Progenitor cell of endocrine pancreas (in vitro differentiated cells): ENCODE results near the gene SLC39A3. TPM values are rescaled to one million over a fixed set of nuclear protein-coding genes. Genes with fewer than 3 reads are reported as not detected.

Experiments used
- DNase-seq: peaks from one replicate; pipeline ENCODE4 v3.0.0; 2021; ENCODE audit warnings: low spot score; ENCODE audit not compliant: unreplicated experiment
- H3K27ac Mint-ChIP-seq: 2 replicates; pipeline ENCODE4 v1.8.0; 2021; ENCODE audit warnings: mild to moderate bottlenecking, moderate library complexity, mixed read lengths
- H3K27me3 Mint-ChIP-seq: 2 replicates; pipeline ENCODE4 v1.8.0; 2021; ENCODE audit warnings: mixed read lengths
- H3K36me3 Mint-ChIP-seq: 2 replicates; pipeline ENCODE4 v1.8.0; 2022; ENCODE audit warnings: mixed read lengths; ENCODE audit not compliant: insufficient read depth
- H3K4me1 Mint-ChIP-seq: 2 replicates; pipeline ENCODE4 v1.8.0; 2021; ENCODE audit warnings: low read depth, mixed read lengths
- H3K4me3 Mint-ChIP-seq: 2 replicates; pipeline ENCODE4 v1.8.0; 2021; ENCODE audit warnings: low read depth, mild to moderate bottlenecking, moderate library complexity, mixed read lengths
- H3K9me3 Mint-ChIP-seq: 2 replicates; pipeline ENCODE4 v1.8.0; 2021; ENCODE audit warnings: low read depth, mixed read lengths
- CTCF ChIP-seq: fragments of 200-600 bp; sonication (generic); IDR thresholded peaks from one replicate; pipeline ENCODE4 v1.5.0; 2021; ENCODE audit warnings: antibody characterized with exemption, mild to moderate bottlenecking; ENCODE audit not compliant: unreplicated experiment
- total RNA-seq: library from RNA; stranded (reverse); gene quantifications from 2 replicates; pipeline ENCODE4 v1.2.1, GENCODE V29; 2021

Gene SLC39A3
- total RNA-seq, 1 donor from 2014 or later: 23.8 TPM

DNA sequence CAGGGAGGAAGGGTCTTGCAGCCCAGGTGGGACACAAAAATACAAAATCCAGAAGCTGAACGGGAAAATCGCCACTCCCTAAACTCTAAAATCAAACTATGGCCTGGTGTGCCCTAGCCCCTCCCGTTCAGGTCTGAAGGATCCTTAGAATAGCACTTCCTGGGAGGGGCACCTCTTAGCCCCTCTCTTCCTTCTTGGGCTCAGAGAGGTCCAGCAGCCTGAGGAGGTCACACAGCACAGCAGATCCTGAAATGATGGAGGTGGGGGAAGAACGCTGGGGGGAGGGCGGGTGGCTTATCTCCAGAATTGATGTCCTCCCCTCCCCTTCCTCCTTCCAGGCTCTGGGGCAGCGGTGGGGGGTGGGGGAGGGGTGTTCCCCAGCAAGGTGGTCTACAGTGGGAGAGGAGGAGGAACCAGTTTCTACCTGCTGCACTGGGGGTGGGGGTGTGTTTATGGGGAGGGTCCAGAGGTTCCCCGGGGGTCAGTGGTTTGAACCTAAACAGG, 20.5 kb downstream of the SLC39A3 start:
- peaks cover 6% of the 10 kb centered on the region for H3K36me3 Mint-ChIP-seq
- H3K4me1 Mint-ChIP-seq: no peaks in the 10 kb centered on the region
- H3K4me3 Mint-ChIP-seq: no peak overlapping the region
- H3K27ac Mint-ChIP-seq: no peak overlapping the region
- no peak for DNase-seq
- TF ChIP-seq CTCF: no peak
- H3K9me3 Mint-ChIP-seq: peaks cover 11% of the 10 kb centered on the region
- peaks cover 6% of the 10 kb centered on the region for H3K27me3 Mint-ChIP-seq

DNA sequence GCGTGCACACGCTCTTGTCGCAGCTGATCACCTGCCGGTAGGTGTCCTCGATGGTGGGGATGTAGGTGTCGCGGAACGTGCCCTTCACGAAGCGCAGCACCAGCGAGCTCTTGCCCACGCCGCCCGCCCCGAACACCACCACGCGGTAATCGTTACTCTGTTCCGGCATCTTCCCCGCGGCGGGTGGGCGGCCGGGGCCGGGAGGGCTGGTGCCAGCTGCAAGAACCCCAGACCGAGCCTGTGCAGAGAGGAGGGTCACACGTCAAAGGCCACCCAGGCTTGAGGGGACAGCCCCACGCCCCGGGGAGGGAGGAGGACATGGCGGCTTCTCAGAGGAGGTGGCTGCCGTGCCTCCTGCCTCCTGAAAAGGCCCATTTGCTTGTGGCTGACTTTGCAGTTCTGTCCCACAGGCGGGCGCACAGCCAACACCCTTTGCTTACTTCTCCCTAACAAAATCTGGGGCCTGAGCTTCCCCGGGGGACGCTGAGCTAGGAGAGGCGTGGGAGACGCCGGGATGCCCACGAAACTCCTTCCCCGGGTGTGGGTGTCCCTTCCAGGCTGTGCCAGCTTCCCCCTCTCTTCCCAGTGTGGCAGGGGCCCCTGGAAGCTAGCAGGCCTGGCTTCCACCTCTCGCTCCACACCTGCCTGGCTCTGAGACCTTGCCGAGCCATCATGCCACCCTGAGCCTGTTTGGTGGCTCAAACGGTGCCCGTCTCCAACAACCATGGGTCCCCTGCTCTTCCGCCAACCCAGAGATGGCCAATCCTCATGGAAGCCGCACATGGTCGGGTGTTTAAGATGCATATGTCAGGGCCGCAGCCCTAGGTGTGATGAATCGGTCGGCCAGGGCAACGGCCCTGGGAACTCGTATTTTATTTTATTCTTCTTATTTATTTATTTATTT, 21.9 kb downstream of the SLC39A3 start:
- no peak overlapping the region for H3K27ac Mint-ChIP-seq
- H3K4me1 Mint-ChIP-seq: no peaks in the 10 kb centered on the region
- no peak for TF ChIP-seq CTCF
- H3K9me3 Mint-ChIP-seq: peaks cover 11% of the 10 kb centered on the region
- no peak for DNase-seq
- H3K27me3 Mint-ChIP-seq: peaks cover 4% of the 10 kb centered on the region
- peaks cover 6% of the 10 kb centered on the region for H3K36me3 Mint-ChIP-seq
- no peak overlapping the region for H3K4me3 Mint-ChIP-seq

DNA sequence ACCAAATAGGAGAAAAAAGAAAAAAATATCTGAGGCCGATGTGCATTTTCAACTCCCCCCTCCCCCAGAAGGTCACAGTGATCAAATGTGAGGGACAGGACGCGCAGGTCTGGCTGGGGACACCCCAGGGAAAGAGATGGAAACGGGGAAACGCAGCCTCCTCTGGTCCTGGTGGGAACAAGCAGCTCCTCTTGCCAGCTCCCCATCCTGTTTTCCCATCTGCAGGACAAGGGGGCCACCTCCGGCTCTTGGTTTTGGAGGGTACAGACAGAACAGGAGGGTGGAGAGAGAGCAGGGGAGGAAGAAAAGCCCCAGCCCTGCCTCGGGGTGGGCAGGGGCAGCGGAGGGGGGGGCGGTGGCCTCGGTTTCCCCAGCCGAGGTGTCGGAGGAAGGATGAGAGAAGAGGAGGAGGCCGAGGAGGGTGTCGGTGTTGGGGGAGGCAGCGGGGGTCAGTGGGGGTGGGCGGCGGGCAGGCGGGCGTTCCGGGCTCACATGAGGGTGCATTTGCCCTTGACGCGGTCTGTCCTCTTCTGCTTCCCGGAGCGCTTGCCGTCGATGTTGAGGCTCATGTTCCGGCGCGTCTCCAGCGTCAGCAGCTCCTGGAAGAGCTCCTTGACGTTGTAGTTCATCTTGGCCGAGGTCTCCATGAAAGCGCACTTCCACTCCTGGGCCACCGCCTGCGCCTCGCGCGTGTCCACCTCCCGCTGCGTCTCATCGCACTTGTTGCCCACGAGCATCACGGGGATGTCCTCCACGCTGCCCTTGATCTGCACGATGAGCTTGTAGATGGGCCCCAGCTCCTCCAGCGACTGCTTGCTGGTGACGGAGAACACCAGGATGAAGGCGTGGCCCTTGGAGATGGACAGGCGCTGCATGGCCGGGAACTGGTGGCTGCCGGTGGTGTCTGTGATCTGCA, 22.8 kb downstream of the SLC39A3 start:
- H3K4me1 Mint-ChIP-seq: no peaks in the 10 kb centered on the region
- no peak overlapping the region for H3K4me3 Mint-ChIP-seq
- no peak for DNase-seq
- H3K9me3 Mint-ChIP-seq: peaks cover 11% of the 10 kb centered on the region
- H3K36me3 Mint-ChIP-seq: peaks cover 6% of the 10 kb centered on the region
- TF ChIP-seq CTCF: no peak
- no peak overlapping the region for H3K27ac Mint-ChIP-seq
- H3K27me3 Mint-ChIP-seq: peaks cover 7% of the 10 kb centered on the region

DNA sequence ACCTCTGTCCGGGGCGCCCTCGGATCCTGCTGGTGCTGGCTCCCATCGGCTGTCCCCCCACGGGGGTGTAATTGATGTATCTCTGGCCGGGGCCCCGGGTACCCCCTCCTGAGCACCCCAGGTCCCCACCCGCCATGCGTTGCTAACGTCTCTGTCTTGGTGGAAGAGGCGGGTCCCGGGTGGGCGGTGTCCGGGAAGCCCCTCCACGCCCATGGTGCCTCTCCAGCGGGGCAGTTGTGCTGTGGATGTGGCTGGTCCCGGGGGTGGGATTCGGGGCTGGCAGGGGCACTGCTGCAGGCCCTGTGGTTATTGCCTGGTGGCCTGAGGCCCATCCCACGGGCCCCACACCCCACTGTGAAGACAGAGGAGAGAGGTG, 23.6 kb downstream of the SLC39A3 start:
- Mint-ChIP-seq H3K36me3 (peaks cover 6% of the 10 kb centered on the region), H3K27me3 (peaks cover 14% of the 10 kb centered on the region), H3K27ac (no peak overlapping the region), H3K4me3 (no peak overlapping the region), H3K9me3 (peaks cover 11% of the 10 kb centered on the region), H3K4me1 (no peaks in the 10 kb centered on the region)
- TF ChIP-seq CTCF: no peak
- DNase-seq: no peak
